Measurements from ENCODE around the gene TJP3.
"Not testable (repeated sequence)": the region's sequence is repeated elsewhere in the genome, so short reads cannot be mapped to it uniquely, and the experiment has no call there.

Gene TJP3

DNA sequence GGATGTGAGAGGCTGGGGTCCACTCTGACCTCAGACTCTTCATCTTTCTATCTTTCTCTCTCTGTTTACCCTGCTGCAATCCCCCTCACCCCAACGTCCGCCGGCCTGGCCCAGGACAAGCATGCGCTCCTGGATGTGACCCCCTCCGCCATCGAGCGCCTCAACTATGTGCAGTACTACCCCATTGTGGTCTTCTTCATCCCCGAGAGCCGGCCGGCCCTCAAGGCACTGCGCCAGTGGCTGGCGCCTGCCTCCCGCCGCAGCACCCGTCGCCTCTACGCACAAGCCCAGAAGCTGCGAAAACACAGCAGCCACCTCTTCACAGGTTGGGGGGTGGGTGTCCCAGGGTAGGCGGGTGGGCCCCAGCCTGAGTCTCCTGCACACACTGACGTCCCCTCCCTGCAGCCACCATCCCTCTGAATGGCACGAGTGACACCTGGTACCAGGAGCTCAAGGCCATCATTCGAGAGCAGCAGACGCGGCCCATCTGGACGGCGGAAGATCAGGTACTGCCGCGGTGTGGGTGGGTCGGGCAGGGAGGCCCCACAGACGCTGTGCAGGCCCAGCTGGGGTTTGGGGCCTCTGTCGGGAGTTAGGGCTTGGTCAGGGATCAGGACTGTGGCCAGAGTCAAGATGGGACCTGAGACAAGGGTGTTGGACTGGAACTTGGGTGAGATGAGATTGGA, 38.3 kb downstream of the TJP3 start:
- DNase-seq: no peak

DNA sequence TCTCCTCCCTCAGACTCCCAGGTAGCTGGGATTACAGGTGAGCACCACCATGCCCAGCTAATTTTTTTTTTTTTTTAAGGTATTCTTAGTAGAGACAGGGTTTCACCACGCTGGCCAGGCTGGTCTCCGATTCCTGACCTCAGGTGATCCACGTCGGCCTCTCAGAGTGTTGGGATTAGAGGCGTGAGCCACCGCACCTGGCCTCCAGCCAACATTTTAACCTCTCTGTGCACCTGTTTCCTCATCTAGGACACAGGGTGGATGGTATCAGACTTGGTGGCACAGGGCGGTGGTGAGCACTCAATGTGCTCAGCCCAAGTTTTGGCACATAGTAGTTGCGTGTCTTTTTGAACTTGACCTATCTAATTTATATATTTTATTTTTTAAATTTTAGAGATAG, 40.8 kb downstream of the TJP3 start:
- no peak for DNase-seq

DNA sequence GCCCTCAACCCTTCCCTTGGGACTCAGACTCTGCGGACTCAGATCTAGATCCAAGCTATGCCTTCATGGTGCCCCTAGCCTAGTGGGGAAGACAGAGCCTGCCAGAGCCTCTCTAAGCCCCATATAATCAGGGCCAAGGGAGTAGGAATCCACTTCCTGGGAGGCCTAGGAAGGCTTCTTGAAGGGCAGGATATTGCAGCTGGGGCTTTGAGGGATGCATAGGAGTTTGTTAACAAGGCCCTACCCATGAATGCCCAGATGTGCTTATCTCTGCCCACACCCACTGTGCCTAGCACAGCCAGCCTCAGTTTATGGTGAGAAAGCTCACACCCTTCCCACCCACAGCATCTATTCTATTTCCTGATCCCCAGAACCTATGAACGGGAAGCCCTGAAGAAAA, 42.0 kb downstream of the TJP3 start:
- DNase-seq: no peak

DNA sequence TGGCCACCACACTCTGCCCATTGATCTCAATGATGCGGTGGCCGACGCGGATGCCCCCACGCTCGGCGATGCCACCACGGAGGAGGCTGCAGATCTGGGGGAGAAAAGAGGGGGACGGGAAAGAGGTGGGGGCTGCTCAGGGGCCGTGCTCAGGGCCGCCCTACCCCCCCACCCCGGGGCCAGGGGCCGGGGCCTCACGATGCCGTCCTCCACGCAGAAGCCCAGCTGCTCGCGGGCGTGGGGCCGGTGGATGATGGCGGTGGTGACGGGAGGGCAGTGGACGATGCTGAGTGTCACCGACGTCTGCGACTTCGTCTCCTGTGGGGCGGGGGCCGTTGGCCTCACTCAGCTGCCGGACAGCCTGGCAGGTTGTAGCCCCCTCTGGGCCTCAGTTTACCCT, 43.1 kb downstream of the TJP3 start:
- no peak for DNase-seq

DNA sequence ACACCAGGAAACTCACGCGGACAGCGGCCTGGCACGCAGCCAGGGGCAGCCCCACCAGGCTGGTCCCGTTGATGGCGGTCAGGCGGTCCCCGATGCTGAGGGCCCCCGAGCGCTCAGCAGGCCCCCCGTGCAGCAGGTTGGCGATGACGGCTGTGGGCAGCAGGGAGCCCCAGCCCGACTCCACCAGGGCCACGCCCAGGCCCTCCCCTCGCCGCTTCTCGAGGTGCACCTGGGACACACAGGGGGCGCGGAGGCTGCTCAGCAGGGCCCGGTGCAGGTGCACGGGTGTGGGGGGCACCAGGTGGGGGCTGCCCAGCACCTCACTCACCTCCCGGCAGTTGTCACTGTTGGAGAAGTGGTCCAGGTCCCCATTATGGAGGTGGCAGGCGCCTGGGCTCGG, 44.3 kb downstream of the TJP3 start:
- DNase-seq: no peak

DNA sequence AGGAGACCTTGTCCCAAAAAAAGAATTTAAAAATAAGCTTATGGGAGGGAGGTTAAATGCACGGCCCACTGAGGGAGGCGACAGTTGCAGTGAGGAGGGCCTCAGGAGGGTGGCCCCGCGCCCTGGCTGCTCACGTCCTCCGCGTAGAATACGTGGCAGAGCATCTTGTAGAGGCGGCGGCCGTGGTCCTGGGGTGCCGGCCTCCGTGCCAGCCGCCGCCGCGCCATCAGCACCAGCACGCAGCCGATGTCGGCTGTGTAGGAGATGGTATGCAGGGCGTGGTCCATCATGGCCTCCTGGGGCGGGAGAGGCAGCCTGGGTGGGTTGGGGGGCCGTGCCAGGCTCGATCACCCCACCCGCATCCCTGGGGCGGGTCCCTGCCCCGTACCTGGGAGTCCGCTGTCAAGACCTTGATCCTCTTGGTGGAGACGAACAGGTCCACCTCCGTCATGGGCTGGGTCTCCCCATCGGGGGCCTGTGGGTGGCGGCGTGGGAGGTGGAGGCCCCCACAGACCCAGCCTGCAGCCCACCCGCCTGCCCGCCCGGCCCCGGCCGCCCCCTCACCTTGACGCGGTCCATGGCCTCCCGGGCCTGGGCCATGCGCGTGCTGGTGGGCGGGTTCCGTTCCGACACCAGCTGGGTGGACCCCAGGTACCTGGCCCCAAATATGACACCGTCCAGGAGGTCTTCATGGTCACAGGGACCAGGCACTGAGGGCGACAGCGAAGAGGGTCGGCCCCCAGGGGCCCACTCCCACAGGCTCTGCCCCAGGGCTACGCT, 45.6 kb downstream of the TJP3 start:
- no peak for DNase-seq

DNA sequence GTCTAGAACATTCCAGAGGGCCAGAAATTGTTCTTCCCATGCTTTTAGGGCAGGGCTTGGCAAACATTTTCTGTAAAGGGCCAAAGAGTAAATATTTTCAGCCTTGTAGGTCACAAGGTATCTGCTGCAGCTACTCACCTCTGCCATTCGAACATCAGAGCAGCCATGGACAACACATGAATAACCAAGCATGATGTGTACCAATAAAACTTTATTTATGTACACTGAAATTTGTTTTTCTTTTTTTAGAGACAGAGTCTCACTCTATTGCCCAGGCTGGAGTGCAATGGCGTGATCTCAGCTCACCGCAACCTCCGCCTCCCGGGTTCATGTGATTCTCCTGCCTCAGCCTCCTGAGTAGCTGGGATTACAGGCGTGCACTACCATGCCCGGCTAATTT, 49.5 kb downstream of the TJP3 start:
- not testable (repeated sequence) for DNase-seq

DNA sequence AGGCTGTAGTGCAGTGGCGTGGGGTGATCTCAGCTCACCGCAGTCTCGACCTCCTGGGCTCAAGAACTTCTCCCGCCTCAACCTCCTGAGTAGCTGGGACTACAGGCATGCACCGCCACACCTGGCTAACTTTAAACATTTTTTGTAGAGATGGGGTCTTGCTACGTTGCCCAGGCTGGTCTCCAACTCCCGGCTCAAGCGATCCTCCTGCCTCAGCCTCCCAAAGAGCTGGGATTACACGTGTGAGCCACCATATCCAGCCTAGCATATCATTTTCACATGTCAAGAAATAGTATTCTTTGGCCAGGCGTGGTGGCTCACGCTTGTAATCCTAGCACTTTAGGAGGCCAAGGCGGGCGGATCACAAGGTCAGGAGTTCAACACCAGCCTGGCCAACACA, 50.1 kb downstream of the TJP3 start:
- DNase-seq: not testable (repeated sequence)

DNA sequence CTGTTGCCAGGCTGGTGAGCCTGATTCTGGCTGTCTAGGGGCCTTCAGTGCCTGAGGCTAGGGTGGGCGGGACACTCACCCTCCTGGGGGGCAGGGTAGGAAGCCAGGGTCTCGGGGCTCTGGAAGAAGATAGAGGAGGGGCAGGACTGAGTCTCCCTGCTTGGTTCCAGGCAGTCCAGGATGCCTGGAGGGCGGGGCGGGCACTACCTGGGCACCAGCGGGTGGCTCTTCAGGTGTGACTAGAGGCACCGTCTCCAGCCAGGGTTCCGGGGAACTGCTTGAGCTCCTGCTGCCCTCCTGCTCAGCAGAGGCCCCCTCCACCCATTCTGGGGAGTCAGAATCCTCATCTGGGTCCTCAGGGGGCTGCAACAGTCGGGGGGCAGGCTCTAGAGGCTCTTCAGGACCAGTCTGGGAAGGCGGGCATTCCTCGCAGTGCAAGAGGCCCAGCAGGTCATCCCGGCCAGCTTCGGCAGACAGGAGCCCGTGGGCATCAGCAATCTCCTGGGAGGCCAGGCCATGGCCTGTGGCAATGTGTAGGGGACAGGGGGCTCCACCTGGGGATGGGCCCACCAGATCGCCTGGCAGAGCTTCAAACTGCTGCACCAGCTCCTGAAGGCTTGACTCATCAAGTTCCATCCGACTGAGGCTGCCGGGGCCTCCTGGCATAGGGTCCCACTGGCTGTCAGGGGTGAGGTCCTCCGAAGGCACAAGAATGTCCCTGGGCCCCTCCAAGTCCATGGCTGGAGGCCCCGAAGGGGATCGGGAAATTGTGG, 51.5 kb downstream of the TJP3 start:
- no peak for DNase-seq

DNA sequence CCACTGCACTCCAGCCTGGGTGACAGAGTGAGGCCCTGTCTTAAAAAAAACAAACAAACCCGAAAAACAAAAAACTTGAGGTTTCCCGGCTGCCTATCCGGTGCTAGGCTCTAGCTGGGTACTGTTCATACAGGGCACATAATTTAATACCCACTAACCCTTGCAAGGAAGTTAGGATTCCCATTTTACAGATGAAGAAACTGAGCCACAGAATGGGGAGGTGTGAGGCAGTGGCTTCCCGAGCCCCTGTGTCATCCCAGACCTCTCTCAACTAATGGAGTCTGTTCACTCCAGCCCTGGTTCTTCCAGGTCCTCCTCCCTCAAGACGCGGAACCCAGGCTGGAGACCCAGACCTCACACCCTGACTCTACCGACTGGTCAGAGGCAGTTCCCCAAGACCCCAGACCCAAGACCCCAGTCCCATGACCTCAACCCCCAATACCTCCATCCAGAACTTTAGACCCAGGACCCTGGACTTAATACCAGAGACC, 52.7 kb downstream of the TJP3 start:
- DNase-seq: no peak

DNA sequence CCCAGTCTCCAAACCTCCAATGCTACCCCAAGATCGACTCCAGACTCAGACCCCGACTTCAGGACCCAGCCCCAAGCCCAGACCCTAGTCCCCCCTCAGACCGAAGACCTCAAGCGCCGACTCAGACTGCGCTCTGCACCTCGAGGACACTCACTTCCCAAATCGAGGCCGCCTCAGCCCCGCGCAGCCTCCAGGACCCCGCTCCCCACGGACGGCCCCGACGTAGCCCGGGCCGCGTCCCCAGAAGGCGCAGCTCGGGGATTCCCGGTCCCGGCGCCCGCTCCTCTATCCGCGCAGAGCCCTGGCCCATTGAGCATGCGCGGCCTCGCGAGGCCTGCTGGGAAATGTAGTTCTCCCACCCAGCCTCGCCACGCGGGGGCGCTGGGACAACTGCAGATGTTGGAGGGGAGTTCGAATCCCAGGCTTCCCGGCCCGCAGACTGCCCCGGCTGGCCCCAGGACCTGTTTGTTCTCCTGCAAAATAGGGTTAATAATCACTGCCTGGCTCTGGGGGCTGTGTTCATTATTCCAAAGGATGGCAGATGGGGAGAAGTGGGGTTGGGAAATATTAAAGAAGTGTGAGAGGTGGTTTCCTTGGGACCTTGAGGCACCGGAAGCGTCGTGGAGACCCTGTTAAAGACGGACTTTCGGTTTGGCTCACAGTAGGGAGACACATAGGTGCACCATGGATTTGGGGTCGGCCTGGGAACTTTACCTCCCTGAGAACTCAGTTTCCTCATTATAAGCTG, 53.4 kb downstream of the TJP3 start, which contains the start of gene APBA3:
TSS of gene APBA3 (minus strand) at position 311 of the 748 bp plus-strand sequence. CDS start 1,428 bp downstream, outside the sequence.
- peak; percentile 79 for DNase-seq

DNA sequence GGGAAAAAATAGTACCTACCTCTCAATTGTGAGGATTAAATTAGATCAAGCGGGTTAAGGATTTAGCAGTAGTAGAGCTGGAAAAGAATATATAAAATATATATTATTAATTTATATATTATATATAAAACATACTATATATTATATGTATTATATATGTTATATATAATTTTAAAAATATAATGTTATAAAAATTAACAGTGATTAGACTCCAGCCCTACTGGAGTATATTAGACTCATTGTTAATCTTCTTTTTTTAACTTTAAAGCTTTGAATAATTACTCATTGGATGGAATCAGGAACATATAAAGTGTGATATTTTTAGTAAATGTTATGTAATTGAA, 53.9 kb downstream of the TJP3 start:
- no peak for DNase-seq

DNA sequence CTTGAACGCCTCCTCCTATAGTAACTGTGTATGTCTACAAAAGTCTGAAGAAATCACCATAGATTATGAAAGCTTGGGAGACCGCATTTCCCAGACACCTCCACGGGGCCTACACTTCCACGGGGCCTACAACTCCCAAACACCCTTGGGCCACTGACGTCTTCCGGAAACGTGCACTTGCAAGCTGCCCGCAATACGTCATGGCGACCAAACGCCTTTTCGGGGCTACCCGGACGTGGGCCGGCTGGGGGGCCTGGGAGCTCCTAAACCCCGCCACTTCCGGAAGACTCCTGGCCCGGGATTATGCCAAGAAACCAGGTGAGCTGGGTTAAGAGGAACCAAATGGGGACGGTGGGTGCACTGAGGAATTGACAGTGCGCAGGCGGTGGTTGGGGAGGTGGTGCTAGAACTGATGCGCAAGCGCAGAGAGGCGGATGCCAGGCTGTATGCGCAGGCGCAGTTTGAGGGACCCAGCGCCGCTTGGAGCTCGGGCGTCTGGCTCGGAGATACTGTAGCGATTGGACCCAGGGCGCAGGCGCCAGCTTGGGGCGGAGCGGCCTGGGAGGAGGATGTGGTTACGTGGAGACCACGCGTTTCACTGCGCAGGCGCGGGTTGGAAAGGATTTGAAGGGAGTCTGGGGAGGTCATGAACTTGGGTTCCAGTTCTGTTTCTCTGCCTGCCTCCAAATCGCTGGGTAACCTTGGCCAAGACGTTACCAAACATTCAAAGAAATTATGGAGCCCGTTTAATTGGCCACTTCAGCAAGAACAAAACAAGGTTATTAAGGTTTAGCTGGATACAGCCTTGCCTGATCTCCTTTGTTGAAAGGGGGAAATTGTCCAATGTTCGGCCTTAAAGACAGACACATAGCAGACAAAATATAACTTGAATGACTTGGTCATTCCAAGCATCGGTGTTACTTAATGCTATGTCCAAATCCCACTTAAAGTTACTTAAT, 54.6 kb downstream of the TJP3 start, which contains the start of gene MRPL54:
TSS of gene MRPL54 (plus strand) at position 182 of the 959 bp plus-strand sequence. CDS start at position 201, 19 bp downstream.
- DNase-seq: peak; percentile 99

DNA sequence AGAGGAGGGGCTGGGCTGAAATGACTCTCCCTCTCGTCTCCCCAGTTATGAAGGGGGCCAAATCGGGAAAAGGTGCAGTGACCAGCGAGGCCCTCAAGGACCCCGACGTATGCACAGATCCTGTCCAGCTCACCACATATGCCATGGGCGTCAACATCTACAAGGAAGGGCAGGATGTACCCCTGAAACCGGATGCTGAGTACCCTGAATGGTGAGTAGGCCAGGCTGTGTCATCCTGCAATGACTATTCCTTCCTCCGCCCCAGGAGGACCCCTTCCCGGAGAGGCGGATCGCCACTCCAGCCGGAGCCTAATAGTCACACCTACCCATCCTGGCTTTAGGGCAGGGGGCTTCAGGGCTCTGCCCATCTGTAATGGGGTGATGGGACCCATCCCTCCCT, 56.9 kb downstream of the TJP3 start:
- DNase-seq: no peak

DNA sequence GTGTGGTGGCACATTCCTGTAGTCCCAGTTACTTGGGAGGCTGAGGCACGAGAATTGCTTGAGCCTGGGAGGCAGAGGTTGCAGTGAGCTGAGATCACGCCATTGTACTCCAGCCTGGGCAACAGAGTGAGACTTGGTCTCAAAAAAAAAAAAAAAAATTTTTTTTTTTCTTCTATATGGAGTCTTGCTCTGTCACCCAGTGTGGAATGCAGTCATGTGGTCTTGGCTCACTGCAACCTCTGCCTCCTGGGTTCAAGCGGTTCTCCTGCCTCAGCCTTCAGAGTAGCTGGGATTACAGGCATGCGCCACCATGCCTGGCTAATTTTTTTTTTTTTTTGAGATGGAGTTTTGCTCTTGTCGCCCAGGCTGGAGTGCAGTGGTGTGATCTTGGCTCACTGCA, 57.6 kb downstream of the TJP3 start:
- DNase-seq: not testable (repeated sequence)

DNA sequence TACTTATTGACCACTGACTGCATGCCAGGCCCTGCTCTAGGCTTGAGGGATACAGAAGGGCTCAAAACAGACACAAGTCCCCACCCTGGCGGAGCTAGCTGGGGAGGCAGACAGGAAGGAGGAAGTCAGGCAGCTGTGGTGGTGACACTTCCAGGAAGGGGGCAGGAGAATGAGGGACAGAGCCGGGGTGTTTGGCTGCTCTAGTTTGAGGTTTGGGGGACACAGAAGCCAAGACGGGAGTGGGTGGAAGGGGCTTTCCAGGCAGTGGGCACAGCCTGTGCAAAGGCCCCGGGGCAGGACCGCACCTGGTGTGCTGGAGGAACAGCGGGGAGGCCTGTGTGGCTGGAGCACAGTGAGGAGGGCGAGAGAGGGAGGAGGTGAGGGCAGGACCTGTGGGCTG, 58.3 kb downstream of the TJP3 start:
- DNase-seq: no peak

DNA sequence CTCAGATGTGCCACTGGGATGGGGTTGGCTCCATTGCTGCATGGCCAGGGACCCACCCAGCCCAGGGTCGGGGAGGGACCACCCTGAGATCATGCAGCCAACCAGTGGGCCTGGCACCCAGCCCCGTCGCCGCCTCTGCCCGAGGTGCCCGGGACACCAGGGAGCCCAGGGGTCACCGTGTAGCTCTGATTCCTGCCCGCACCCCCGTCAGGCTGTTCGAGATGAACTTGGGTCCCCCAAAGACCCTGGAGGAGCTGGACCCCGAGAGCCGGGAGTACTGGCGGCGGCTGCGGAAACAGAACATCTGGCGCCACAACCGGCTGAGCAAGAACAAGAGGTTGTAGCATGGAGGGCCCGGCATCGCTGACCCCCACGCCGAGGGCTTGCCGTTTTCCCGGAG, 58.9 kb downstream of the TJP3 start:
- DNase-seq: no peak

DNA sequence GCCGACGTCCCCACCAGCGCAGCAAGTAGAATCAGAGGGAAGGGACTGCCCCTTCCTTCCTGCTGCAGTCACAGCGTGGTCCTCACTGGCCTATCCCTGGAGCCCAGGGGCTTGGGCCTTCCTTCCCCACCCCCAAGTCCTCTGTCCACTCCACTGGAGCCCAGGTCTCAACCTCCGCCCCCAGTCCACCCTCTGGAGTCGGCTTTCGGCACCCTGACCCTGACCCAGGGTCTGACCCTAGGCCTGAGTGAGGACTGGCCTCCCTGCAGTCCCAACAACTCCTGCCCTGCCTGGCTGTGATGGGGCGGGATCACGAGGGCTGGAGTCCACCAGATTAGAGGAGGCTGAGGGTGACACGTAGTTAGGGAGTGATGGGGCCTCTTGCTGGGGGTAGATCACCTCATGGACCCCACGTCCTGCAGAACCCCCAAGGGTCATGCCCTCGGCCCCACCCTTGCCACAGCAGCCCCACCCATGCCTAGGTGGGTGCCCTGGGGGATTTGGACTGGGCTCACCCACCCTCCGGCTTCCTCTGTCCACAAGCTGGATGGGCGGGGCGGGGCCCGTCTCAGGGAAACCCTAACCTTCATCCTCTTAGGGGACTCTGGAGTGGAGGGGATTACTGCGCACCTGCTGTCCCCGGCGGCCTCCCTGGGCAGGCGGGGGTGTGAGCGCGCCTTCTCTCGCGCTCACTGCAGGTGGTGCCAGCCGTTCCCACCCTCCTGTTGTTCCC, 60.0 kb downstream of the TJP3 start:
- DNase-seq: no peak

DNA sequence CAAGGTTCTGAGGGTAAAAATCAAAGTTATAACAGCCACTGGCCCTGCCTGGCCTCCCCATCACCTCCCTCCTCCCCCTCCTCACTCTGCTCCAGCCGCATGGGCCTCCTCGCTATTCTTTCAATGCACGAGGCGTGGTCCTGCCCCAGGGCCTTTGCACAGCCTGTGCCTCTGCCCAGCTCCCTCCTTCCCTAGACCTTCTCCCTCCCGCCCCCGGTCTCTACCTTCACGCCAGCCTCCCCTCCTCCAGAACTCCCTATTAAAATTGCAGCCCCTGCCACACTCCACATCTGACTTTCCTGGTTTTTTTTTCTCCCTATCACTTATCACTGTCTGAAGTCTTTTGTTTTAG, 60.5 kb downstream of the TJP3 start:
- no peak for DNase-seq

DNA sequence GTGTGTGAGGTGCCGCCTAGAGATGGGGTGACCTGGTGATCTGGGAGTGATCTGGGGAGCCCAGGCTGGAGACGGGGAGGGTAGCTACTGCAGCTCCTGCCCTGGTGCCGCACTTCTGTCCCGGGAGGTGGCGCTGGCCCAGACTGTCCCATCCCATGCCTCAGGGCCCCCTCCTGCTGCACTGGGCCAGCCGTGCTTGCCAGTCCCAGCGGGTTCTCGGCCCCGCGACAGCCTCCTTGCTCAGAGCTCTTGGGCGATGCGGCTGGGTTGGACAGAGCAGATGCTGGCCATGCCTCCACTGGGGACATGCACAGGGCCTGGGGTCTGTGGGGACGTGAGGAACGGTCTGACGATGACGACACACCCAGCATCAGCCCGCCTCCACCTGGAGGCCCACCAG, 61.3 kb downstream of the TJP3 start:
- DNase-seq: no peak
